Thyroid gland (tissue), 4 donors: ENCODE results near the gene C19orf47.

Source experiments
- POLR2A ChIP-seq, 2 donors: fragments of 450-650 bp; IDR thresholded peaks; one replicate each; pipeline ENCODE4 v1.6.1; 2017; ENCODE audit warnings: antibody characterized with exemption in 2 of 2, mild to moderate bottlenecking in 2 of 2, moderate library complexity in 1 of 2
- TF ChIP-seq, protein P1 (sequence below), 6 experiments: fragments of 200-600 bp in 3 of 6; fragments of 450-650 bp in 3 of 6; sonication (generic) in 3 of 6; IDR thresholded peaks; one replicate each; pipeline ENCODE4 v1.5.1; 2016 to 2019; ENCODE audit warnings: antibody characterized with exemption in 6 of 6, mild to moderate bottlenecking in 2 of 6, inconsistent platforms in 1 of 6, moderate library complexity in 1 of 6

DNA sequence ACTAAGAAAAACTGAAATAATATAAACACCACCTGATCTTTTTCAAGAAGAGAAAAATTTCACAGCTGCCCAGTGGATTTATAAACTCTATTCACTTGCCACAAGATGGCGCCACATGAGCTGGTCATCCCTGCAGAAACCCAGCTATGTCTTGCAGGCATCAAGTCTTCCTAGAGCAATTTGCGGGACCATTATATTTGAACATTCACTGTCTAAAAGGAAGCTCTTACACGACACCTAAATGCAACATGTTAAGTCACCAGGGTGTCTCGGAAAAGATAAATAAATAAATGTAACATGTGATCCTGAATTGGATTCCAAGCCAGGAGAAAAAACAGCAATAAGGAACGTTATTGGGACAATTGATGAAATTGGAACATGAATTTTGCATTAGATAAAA lies 42.8 kb downstream of the C19orf47 start:
- TF ChIP-seq, protein P1, sequence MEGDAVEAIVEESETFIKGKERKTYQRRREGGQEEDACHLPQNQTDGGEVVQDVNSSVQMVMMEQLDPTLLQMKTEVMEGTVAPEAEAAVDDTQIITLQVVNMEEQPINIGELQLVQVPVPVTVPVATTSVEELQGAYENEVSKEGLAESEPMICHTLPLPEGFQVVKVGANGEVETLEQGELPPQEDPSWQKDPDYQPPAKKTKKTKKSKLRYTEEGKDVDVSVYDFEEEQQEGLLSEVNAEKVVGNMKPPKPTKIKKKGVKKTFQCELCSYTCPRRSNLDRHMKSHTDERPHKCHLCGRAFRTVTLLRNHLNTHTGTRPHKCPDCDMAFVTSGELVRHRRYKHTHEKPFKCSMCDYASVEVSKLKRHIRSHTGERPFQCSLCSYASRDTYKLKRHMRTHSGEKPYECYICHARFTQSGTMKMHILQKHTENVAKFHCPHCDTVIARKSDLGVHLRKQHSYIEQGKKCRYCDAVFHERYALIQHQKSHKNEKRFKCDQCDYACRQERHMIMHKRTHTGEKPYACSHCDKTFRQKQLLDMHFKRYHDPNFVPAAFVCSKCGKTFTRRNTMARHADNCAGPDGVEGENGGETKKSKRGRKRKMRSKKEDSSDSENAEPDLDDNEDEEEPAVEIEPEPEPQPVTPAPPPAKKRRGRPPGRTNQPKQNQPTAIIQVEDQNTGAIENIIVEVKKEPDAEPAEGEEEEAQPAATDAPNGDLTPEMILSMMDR (IDR thresholded peaks at IDR 0.05): peak; percentile 35 to 75 (median 61)
- no peak for TF ChIP-seq POLR2A (IDR thresholded peaks at IDR 0.05)
